K562 (cell line): ENCODE measurements around the gene CEMIP. TPM values are rescaled to one million over a fixed set of nuclear protein-coding genes. Genes with fewer than 3 reads are reported as not detected.

Source experiments
- ATAC-seq: fragments of 200-7000 bp; cut with Tn5 transposase; 3 replicates; pipeline ENCODE4 v1.9.1; 2020; ENCODE audit warnings: moderate library complexity
- BruUV-seq: library from RNA; stranded (reverse); fragments of 400-500 nt; replicated peaks from 2 replicates; lab custom pipeline; 2021; lab: Mats Ljungman, UMichigan
- CTCF ChIA-PET: fragments of 300-600 bp; formaldehyde crosslinking; extraction: SDS; loops from one replicate; lab custom pipeline; 2021; ENCODE audit warnings: low intra/inter-chr PET ratio; lab: Yijun Ruan, JAX
- POLR2A ChIA-PET: fragments of 300-600, 350-650 bp; sonication (Branson Sonifier 250); formaldehyde crosslinking; extraction: SDS; loops from one replicate; lab custom pipeline; 2021; ENCODE audit warnings: antibody characterized with exemption, inconsistent platforms; lab: Yijun Ruan, JAX
- DNase-seq, 4 experiments: peaks; one replicate each; pipeline versions ENCODE4 v3.0.0 to v3.0.0-alpha.2; 2011 to 2018; ENCODE audit warnings: low spot score in 3 of 4, mixed read lengths in 3 of 4; ENCODE audit errors: extremely low read depth in 1 of 4
- FAIRE-seq: peaks from 2 replicates; lab custom pipeline; 2011; peaks lifted over from hg19 to GRCh38; lab: Jason Lieb, UNC
- H2AFZ ChIP-seq: 2 replicates; pipeline ENCODE4 v1.6.0; 2011; ENCODE audit warnings: low read depth, low read length, control low read depth, inconsistent platforms
- H3K27ac ChIP-seq: fragments of 200-600 bp; 3 replicates; pipeline ENCODE4 v1.8.0; 2011; ENCODE audit warnings: low read depth, mild to moderate bottlenecking, control low read depth, inconsistent platforms, low read length, moderate library complexity, mixed read lengths; ENCODE audit errors: extremely low read depth
- H3K27me3 ChIP-seq, 2 experiments: fragments of 300-600 bp in 1 of 2; 2 replicates in 1 of 2; 3 replicates in 1 of 2; pipeline versions ENCODE4 v1.6.0 to v1.8.0; 2011; ENCODE audit warnings: inconsistent platforms in 2 of 2, low read length in 2 of 2, mild to moderate bottlenecking in 1 of 2, mixed read lengths in 1 of 2, moderate library complexity in 1 of 2; ENCODE audit not compliant: control insufficient read depth in 2 of 2, insufficient read depth in 2 of 2
- H3K36me3 ChIP-seq: fragments of 300-600 bp; 3 replicates; pipeline ENCODE4 v1.8.0; 2011; ENCODE audit warnings: mild to moderate bottlenecking, low read length, inconsistent platforms; ENCODE audit not compliant: control insufficient read depth, insufficient read depth
- H3K4me1 ChIP-seq, 2 experiments: fragments of 200-600 bp in 1 of 2; replicated peaks in 1 of 2; 2 replicates in 1 of 2; 3 replicates in 1 of 2; pipeline versions ENCODE4 v1.5.1 to v1.8.0; 2011; ENCODE audit warnings: inconsistent platforms in 2 of 2, low read length in 2 of 2, mild to moderate bottlenecking in 1 of 2, mixed read lengths in 1 of 2, moderate library complexity in 1 of 2; ENCODE audit not compliant: control insufficient read depth in 2 of 2, insufficient read depth in 2 of 2
- H3K4me2 ChIP-seq: 2 replicates; pipeline ENCODE4 v1.6.1; 2011; ENCODE audit warnings: low read length, control low read depth, inconsistent platforms, mixed read lengths; ENCODE audit not compliant: insufficient read depth
- H3K4me3 ChIP-seq: fragments of 200-600 bp; sonication (generic), shearing (Covaris generic); 2 replicates; pipeline ENCODE4 v1.5.1; 2016; ENCODE audit warnings: control low read depth, inconsistent platforms
- H3K79me2 ChIP-seq: fragments of 200-600 bp; 3 replicates; pipeline ENCODE4 v1.8.0; 2011; ENCODE audit warnings: low read length, inconsistent platforms; ENCODE audit not compliant: control insufficient read depth, insufficient read depth
- H3K9ac ChIP-seq, 2 experiments: 2 replicates each; pipeline versions ENCODE4 v1.6.0 to v1.6.1; 2011; ENCODE audit warnings: low read depth in 2 of 2, low read length in 2 of 2, control low read depth in 1 of 2, inconsistent platforms in 1 of 2, mild to moderate bottlenecking in 1 of 2, mixed read lengths in 1 of 2; ENCODE audit not compliant: insufficient read depth in 1 of 2
- H3K9me1 ChIP-seq: one replicate; pipeline ENCODE4 v1.6.0; 2011; ENCODE audit warnings: inconsistent platforms, mild to moderate bottlenecking, low read length, moderate library complexity; ENCODE audit not compliant: control insufficient read depth, insufficient read depth
- H3K9me3 ChIP-seq: replicated peaks from 2 replicates; pipeline ENCODE4 v1.5.1; 2011; ENCODE audit warnings: low read depth, low read length, inconsistent platforms; ENCODE audit not compliant: control insufficient read depth, insufficient read depth
- H4K20me1 ChIP-seq: replicated peaks from 2 replicates; pipeline ENCODE4 v1.6.1; 2011; ENCODE audit warnings: low read length, inconsistent platforms, mixed read lengths; ENCODE audit not compliant: control insufficient read depth, insufficient read depth
- BMI1 ChIP-seq: fragments of 150-350 bp; IDR thresholded peaks from 2 replicates; pipeline ENCODE4 v1.6.1; 2014; ENCODE audit warnings: low read length
- DMBX1 ChIP-seq: fragments of 250-450 bp; sonication (Bioruptor Pico); IDR thresholded peaks from 2 replicates; pipeline ENCODE4 v1.8.0; 2022; ENCODE audit warnings: inconsistent platforms, mild to moderate bottlenecking, moderate library complexity, borderline replicate concordance
- HMGN3 ChIP-seq: IDR thresholded peaks from 2 replicates; pipeline ENCODE4 v1.6.1; 2011; ENCODE audit warnings: borderline replicate concordance, low read depth, mild to moderate bottlenecking, mixed read lengths, low read length; ENCODE audit not compliant: insufficient read length; ENCODE audit errors: extremely low read depth
- MCM2 ChIP-seq: fragments of 450-650 bp; IDR thresholded peaks from 2 replicates; pipeline ENCODE4 v1.6.1; 2017; ENCODE audit warnings: low read depth, mild to moderate bottlenecking
- PRMT5 ChIP-seq: sonication (generic); formaldehyde crosslinking; IDR thresholded peaks from 2 replicates; pipeline ENCODE4 v1.5.0; 2020; ENCODE audit warnings: missing genetic modification reagents
- PRPF4 ChIP-seq: fragments of 200-400 bp; formaldehyde crosslinking; IDR thresholded peaks from one replicate; pipeline ENCODE4 v1.6.1; 2017; ENCODE audit warnings: low read length, low read depth, mild to moderate bottlenecking; ENCODE audit not compliant: insufficient read depth, poor library complexity, severe bottlenecking
- THRAP3 ChIP-seq: fragments of 450-650 bp; IDR thresholded peaks from 2 replicates; pipeline ENCODE4 v1.6.1; 2016; ENCODE audit warnings: mild to moderate bottlenecking, inconsistent platforms, borderline replicate concordance
- WGBS: fragments of 100-300 bp; shearing (Covaris generic); methylation state at CpG from one replicate; pipeline ENCODE4 v1.1.6; 2016; ENCODE audit warnings: low coverage, mixed read lengths; ENCODE audit not compliant: insufficient coverage; ENCODE audit errors: missing lambda C conversion rate; 5-methylcytosine and 5-hydroxymethylcytosine counted together
- in situ Hi-C: fragments of 300-500 bp; cut with MboI; formaldehyde crosslinking; loops from 4 replicates; pipeline ENCODE4 v1.15.0; 2018; ENCODE audit warnings: inconsistent platforms, mixed read lengths
- intact Hi-C: fragments of 100-400 bp; cut with micrococcal nuclease; formaldehyde crosslinking; loops from 2 replicates; pipeline ENCODE4 v1.14.2; 2022
- polyA plus RNA-seq, 8 experiments: library from polyadenylated mRNA; depleted of rRNA in 4 of 8; stranded (reverse) in 5 of 8; unstranded in 3 of 8; fragments of >200 nt; fragmentation: Nextera tagmentation in 2 of 8; fragmentation: Illumina TruSeq in 1 of 8; extraction: Ambion mirVana in 2 of 8; extraction: Trizol in 1 of 8; gene quantifications; 2 replicates each; pipeline versions ENCODE4 v1.2.1 to v1.2.3, GENCODE V29; 2011 to 2014; ENCODE audit warnings: inconsistent platforms in 1 of 8, missing spikeins in 1 of 8
- total RNA-seq, 7 experiments: library from RNA; depleted of rRNA in 6 of 7; stranded (reverse); fragments of >200 nt in 6 of 7; fragmentation: Illumina TruSeq in 2 of 7; extraction: Trizol in 2 of 7; gene quantifications; 2 replicates each; pipeline versions ENCODE4 v1.2.1 to v1.2.3, GENCODE V29; 2011 to 2021; ENCODE audit warnings: low replicate concordance in 1 of 7
- TF ChIP-seq, protein P1 (sequence below), 2 experiments: fragments of 150-350 bp in 1 of 2; IDR thresholded peaks; 2 replicates each; pipeline ENCODE4 v1.6.1; 2012 to 2016; ENCODE audit warnings: low read depth in 2 of 2, low read length in 2 of 2, mild to moderate bottlenecking in 1 of 2, moderate library complexity in 1 of 2
- TF ChIP-seq, protein P2 (sequence below): sonication (generic); formaldehyde crosslinking; IDR thresholded peaks from 2 replicates; pipeline ENCODE4 v1.8.1; 2023; ENCODE audit warnings: mild to moderate bottlenecking, missing genetic modification reagents, moderate library complexity
- TF ChIP-seq, protein P3 (sequence below), 2 experiments: fragments of 450-650 bp; IDR thresholded peaks; 2 replicates each; pipeline ENCODE4 v1.6.1; 2016
- TF ChIP-seq, protein P4 (sequence below): fragments of 450-650 bp; IDR thresholded peaks from 2 replicates; pipeline ENCODE4 v1.6.1; 2016; ENCODE audit warnings: missing biosample characterization, missing genetic modification characterization

Gene CEMIP
- total and polyA plus RNA-seq, 9 of the 15 experiments (the other 6 are each of a cell fraction or from before 2014, with no cell fraction given): 0.33 TPM; not detected in 8

DNA sequence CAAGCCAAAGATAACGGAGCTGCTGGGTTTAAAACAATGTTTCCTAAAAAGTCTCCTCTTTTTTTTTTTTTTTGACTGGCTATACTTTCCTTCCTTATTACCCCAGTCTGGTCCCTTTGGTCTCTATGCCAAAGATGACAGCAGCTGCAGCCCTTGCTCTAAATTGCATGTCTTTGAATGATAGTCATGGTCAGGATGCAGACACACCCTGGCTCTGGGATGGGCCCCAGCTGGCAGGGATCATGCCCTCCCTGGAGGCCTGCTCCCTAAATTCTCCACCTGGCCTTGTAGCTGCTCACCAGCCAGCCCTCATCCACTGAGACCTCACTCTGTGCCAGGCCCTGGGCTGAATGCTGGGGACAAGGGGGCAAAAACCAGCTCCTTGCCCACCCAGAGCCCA lies 114.6 kb downstream of the CEMIP start (continued):
- TF ChIP-seq, protein P1, sequence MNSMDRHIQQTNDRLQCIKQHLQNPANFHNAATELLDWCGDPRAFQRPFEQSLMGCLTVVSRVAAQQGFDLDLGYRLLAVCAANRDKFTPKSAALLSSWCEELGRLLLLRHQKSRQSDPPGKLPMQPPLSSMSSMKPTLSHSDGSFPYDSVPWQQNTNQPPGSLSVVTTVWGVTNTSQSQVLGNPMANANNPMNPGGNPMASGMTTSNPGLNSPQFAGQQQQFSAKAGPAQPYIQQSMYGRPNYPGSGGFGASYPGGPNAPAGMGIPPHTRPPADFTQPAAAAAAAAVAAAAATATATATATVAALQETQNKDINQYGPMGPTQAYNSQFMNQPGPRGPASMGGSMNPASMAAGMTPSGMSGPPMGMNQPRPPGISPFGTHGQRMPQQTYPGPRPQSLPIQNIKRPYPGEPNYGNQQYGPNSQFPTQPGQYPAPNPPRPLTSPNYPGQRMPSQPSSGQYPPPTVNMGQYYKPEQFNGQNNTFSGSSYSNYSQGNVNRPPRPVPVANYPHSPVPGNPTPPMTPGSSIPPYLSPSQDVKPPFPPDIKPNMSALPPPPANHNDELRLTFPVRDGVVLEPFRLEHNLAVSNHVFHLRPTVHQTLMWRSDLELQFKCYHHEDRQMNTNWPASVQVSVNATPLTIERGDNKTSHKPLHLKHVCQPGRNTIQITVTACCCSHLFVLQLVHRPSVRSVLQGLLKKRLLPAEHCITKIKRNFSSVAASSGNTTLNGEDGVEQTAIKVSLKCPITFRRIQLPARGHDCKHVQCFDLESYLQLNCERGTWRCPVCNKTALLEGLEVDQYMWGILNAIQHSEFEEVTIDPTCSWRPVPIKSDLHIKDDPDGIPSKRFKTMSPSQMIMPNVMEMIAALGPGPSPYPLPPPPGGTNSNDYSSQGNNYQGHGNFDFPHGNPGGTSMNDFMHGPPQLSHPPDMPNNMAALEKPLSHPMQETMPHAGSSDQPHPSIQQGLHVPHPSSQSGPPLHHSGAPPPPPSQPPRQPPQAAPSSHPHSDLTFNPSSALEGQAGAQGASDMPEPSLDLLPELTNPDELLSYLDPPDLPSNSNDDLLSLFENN (IDR thresholded peaks at IDR 0.05; ENCODE audit: low read depth in 2 of 2, low read length in 2 of 2): no peak

DNA sequence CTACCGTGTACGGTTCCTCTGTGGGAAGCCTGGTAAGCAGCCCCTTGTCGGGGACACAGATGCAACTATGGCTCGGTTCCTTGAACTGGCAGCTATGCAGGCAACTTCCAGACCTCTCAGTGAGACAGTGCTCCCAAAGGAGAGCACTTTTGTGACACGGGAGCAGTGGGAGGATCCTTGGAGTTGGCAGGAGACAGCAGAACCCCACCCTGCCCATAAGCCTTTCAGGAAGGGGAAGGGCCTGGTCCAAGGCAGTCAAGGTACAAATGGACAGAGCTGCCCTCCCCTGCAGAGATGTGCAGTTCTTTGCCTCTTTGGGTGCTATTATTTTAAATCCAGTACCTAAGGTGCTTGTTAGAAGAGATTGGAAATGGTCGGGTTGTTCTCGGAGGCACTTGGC lies 115.9 kb downstream of the CEMIP start:
- H3K9ac ChIP-seq: no peak overlapping the region
- H3K9me1 ChIP-seq: no peaks in the 10 kb centered on the region
- no peaks in the 10 kb centered on the region for H3K79me2 ChIP-seq
- no peaks in the 10 kb centered on the region for H3K36me3 ChIP-seq
- peaks cover 0 to 16% of the 10 kb centered on the region in 2 experiments; a peak in 2 of 5 replicates for H3K27me3 ChIP-seq
- no peak for ATAC-seq
- ChIA-PET POLR2A (no interaction called here), CTCF (no interaction called here)
- no peaks in the 10 kb centered on the region for H4K20me1 ChIP-seq
- TF ChIP-seq HMGN3 (no peak), PRMT5 (CRISPR knock-in tag) (no peak), BMI1 (no peak), DMBX1 (CRISPR knock-in tag) (no peak), PRPF4 (no peak), MCM2 (no peak), THRAP3 (no peak)
- TF ChIP-seq, protein P2, sequence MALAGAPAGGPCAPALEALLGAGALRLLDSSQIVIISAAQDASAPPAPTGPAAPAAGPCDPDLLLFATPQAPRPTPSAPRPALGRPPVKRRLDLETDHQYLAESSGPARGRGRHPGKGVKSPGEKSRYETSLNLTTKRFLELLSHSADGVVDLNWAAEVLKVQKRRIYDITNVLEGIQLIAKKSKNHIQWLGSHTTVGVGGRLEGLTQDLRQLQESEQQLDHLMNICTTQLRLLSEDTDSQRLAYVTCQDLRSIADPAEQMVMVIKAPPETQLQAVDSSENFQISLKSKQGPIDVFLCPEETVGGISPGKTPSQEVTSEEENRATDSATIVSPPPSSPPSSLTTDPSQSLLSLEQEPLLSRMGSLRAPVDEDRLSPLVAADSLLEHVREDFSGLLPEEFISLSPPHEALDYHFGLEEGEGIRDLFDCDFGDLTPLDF (CRISPR knock-in tag): no peak
- TF ChIP-seq, protein P3, sequence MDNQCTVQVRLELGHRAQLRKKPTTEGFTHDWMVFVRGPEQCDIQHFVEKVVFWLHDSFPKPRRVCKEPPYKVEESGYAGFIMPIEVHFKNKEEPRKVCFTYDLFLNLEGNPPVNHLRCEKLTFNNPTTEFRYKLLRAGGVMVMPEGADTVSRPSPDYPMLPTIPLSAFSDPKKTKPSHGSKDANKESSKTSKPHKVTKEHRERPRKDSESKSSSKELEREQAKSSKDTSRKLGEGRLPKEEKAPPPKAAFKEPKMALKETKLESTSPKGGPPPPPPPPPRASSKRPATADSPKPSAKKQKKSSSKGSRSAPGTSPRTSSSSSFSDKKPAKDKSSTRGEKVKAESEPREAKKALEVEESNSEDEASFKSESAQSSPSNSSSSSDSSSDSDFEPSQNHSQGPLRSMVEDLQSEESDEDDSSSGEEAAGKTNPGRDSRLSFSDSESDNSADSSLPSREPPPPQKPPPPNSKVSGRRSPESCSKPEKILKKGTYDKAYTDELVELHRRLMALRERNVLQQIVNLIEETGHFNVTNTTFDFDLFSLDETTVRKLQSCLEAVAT (IDR thresholded peaks at IDR 0.05): no peak
- TF ChIP-seq, protein P4, sequence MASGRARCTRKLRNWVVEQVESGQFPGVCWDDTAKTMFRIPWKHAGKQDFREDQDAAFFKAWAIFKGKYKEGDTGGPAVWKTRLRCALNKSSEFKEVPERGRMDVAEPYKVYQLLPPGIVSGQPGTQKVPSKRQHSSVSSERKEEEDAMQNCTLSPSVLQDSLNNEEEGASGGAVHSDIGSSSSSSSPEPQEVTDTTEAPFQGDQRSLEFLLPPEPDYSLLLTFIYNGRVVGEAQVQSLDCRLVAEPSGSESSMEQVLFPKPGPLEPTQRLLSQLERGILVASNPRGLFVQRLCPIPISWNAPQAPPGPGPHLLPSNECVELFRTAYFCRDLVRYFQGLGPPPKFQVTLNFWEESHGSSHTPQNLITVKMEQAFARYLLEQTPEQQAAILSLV (tag): no peak
- FAIRE-seq: no peak
- in situ Hi-C loops (no loop called here), intact Hi-C loops (no loop called here)
- 20% methylated on average over 7 of the region's 7 CpGs for WGBS
- no peak overlapping the region for H2AFZ ChIP-seq
- BruUV-seq: no TSS peak
- H3K4me2 ChIP-seq: no peak overlapping the region
- no peaks in the 10 kb centered on the region; a peak in 1 of 5 replicates for H3K4me1 ChIP-seq
- no peak overlapping the region for H3K27ac ChIP-seq
- no peak overlapping the region for H3K4me3 ChIP-seq
- H3K9me3 ChIP-seq: 0 out of 2 replicates have a peak, but pooled peaks cover 3% of the 10 kb centered on the region
- DNase-seq: no peak
